NCI-H226 (cell line): ENCODE measurements around the gene PEAR1.

Experiments used
- DNase-seq: peaks from one replicate; pipeline ENCODE4 v3.0.0-alpha.2; 2015

The PEAR1 gene

GRCh38 chr1:156901966-156902915 lies 8.7 kb downstream of the PEAR1 start:
- no peak for DNase-seq

GRCh38 chr1:156903328-156904091 lies 10.0 kb downstream of the PEAR1 start:
- no peak for DNase-seq

DNA sequence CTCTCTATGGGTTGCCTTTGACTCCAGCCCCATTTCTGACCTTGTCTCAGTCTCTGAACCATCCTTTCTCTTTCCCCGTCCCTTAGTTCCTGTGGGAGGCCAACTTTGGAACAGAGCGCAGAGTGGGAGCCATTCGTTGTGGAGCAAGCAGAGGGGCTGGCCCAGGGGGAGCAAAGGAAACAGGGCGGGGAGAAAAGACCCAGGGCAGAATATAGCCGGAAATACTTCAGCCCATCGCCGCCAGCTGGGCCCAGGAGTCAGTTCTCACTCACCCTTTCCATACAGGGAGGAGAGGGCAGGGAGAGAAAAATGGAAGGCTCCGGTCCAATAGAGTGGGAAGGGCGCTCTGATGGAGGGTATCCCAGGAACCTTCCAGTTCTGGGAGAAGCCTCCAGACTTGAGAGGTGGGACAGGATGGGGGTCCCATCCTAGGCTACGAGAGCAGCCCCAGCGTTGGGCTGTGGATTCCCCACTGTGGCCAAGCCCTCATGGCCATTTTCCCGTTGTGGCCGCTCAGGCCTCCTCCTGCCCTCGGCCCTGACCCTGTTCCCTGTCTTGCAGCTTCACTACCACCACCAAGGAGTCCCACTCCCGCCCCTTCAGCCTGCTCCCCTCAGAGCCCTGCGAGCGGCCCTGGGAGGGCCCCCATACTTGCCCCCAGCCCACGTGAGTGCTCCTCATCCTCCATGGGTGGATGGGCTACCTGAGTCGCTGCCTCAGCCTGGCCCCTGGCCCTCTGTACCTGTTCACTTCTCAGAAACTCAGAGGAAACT lies 10.9 kb downstream of the PEAR1 start:
- no peak for DNase-seq

GRCh38 chr1:156905176-156905575 lies 11.7 kb downstream of the PEAR1 start:
- DNase-seq = no peak

GRCh38 chr1:156905651-156906050 lies 12.1 kb downstream of the PEAR1 start:
- DNase-seq = no peak

DNA sequence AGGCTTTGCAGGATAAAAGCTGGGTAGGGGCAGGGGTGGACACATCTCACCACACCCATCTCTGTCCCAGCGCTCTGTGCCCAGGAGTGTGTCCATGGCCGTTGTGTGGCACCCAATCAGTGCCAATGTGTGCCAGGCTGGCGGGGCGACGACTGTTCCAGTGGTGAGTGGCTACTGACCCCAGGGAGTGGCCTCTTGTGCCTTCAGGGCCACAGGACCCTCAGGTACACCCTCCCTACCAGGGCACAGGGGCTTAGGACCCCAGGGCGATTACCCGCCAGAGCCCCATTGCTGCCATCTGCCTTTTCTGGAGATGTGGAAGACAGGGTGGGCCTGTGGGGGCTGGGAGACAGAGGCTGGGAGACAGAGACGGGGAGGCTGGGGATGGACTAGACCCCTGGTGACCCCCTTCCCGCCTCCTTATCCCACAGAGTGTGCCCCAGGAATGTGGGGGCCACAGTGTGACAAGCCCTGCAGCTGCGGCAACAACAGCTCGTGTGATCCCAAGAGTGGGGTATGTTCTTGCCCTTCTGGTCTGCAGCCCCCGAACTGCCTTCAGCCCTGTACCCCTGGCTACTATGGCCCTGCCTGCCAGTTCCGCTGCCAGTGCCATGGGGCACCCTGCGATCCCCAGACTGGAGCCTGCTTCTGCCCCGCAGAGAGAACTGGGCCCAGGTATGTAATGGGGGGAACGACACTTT lies 12.8 kb downstream of the PEAR1 start:
- DNase-seq = no peak

DNA sequence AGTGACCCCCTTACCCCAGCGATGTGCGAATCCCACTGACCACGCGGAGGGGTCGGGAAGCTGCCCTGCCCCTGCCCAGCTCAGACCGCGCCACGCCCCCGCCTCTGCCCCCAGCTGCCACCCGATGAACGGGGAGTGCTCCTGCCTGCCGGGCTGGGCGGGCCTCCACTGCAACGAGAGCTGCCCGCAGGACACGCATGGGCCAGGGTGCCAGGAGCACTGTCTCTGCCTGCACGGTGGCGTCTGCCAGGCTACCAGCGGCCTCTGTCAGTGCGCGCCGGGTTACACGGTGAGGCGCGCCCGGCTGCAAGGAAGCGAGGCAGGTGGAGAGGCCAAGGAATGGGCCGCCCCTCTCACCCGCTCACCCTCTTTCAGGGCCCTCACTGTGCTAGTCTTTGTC lies 15.0 kb downstream of the PEAR1 start:
- no peak for DNase-seq

DNA sequence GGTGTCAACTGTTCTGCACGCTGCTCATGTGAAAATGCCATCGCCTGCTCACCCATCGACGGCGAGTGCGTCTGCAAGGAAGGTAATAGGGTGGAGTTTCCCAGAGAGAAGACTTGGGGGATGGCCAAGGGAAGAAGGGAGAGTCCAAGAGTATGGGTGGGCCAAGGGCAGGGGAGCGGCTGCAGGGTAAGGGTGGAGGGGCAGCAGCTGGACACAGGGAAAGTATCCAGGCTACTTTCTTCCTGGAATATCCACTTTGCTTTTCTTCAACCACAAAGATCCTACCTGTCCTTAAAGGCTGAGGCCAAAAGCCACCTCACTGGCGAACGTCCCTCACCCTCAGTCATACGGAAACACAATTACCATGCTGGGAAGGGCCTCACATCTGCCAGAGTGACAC lies 15.4 kb downstream of the PEAR1 start:
- DNase-seq = no peak

- no peak for DNase-seq
These were observed 16.2 kb downstream of the PEAR1 start for GRCh38 chr1:156909671-156910070.

- DNase-seq = no peak
These were observed 16.8 kb downstream of the PEAR1 start for GRCh38 chr1:156910309-156910782.

DNA sequence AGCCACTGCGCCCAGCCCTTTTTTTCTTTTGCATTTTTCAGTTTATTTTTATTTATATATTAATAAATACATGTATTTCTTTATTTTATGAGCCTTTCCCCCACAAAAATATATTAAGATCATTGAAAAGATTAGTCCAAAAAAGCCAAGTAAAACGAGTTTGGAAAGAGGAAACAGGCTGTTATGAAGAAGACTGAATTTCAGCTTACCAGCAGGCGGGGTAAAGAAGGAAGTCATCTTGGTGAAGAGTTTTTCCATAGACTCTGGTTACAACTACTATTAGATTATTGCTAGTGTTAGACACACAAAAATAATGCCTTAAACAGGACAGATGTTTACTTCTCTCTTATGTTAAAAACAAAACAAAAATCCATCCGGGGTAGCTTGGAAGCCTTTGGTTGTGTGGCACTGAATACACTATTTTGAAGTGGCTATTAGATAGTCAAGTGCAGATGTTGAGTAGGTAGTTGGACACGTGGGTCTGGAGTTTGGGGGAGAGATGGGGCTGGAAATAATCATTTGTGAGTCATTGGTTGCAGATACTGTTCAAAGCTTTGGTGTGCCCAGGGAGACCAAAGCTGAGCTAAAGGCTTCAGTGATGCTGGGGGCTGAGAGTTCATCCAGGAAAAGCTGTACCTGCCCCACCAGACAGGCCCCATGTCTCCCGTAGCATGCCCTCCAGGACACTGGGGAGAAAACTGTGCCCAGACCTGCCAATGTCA lies 18.2 kb downstream of the PEAR1 start:
- no peak for DNase-seq

DNA sequence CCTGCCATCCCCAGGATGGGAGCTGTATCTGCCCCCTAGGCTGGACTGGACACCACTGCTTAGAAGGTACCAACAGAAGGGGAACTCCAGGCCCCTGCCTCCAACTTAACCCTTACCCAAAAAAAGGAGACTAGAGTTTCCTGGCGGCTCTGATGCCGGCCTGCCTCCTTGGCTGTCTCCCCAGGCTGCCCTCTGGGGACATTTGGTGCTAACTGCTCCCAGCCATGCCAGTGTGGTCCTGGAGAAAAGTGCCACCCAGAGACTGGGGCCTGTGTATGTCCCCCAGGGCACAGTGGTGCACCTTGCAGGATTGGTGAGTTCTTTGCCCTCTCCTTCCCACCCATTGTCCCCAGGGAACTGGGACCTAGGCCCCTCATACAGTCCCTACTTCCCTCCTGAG lies 18.8 kb downstream of the PEAR1 start:
- DNase-seq = no peak

DNA sequence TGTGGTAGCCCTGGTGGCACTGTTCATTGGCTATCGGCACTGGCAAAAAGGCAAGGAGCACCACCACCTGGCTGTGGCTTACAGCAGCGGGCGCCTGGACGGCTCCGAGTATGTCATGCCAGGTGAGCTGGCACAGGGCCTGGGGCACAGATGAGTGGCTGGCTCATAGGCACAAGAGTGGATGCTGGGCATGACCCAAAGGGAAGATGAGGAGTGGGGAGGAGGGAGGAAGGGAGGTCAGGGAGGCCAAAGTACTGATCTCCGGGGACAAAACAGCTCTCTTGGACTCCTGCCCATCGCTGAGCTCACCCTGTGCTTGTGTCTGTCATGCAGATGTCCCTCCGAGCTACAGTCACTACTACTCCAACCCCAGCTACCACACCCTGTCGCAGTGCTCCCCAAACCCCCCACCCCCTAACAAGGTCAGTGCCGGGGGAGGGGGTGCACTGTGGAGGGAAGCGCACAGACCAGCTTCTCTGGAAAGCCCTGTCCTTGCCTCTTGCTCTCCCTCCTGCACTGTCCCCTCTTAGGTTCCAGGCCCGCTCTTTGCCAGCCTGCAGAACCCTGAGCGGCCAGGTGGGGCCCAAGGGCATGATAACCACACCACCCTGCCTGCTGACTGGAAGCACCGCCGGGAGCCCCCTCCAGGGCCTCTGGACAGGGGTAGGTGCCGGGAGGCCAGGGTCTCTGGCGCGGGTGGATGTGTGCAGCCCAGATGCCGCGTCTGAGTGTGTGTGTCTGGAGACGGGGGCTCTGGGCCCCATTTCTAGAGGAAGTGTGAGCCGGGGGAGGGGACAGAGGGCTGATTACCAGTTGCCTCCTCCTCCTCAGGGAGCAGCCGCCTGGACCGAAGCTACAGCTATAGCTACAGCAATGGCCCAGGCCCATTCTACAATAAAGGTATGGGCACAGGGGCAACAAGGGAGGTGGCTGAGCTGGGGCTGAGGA lies 19.6 kb downstream of the PEAR1 start:
- no peak for DNase-seq

- DNase-seq = no peak
These were observed 20.4 kb downstream of the PEAR1 start for GRCh38 chr1:156913809-156914387.

DNA sequence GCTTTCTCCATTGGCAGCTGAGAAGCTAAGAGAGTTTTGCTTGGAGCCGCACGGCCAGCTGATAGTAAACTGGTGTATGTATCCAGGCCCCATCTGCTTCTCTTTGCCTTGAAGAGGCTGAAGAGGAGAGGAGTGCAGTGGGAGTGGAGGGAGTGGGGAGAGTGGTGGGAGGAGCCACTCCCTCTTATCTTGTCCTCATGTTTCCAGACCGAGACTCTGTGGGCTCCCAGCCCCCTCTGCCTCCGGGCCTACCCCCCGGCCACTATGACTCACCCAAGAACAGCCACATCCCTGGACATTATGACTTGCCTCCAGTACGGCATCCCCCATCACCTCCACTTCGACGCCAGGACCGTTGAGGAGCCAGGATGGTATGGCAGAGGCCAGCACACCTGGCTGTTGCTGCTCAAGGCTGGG lies 20.9 kb downstream of the PEAR1 start:
- no peak for DNase-seq

GRCh38 chr1:156920233-156921052 lies 26.9 kb downstream of the PEAR1 start, which contains the start of gene LRRC71:
LRRC71 (plus strand) TSS chr1:156920632; CDS start chr1:156920804, 172 bp downstream.
- peak; percentile 75 for DNase-seq

DNA sequence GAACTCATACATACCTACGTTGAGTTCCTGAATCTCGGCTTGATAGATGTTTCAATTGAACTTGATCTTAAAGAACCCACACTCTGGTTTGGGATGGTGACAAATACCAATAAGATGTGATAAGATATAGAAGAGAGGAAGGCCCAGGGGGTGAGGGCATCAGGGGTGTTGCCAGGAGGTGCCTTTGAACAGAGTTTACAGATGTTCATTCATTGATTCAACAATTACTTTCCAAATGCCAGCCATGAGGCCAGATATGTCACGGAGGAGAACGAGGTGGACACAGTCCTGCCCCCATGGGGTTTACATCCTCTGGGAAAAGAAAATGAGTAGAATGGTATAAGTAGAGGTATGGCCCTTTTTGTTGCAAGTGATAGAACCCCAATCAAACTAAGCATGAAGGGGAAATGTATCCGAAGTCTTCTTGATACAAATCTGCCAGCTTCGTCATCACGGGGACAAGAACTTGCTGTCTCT lies 27.6 kb downstream of the PEAR1 start:
- DNase-seq = no peak

DNA sequence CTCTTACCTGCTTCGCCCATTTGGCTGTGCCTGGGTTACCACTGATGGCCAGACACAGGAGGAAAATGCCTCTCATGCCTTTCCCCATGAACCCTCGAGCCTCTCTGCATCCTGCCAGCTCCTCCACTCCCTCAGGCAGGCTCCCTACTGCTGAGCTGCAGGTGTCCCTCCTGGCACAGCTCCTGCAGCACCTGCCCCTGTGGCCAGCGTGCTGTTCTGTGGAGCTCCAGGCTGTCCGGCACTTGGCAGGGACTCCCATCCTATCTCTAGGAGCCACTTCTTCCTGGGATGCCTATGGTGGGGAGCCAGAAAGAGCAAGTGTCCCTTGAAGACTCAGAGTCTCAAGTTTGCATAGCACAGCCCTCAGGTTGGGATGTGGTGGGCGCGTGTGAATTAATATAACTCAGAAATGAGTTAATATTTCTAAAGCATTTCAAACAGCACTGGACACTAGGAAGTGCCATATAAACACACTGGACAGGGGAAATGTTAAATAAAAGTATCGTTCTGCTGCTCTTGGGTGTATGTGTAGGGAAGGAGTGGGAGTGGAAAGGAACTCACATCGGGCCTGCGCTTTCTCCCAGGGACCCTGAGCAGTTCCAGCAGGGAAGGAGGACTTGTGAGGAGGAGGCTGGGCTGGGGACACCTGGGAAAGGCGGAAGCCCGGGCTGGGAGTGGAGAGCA lies 29.6 kb downstream of the PEAR1 start:
- DNase-seq = no peak
